Measurements from ENCODE around the gene VKORC1. TPM values are rescaled to one million over a fixed set of nuclear protein-coding genes. Genes with fewer than 3 reads are reported as not detected.

VKORC1 gene
- polyA plus RNA-seq, 2 of the 4 experiments (the other 2 are of a cell fraction) = 94.2 to 101 TPM

DNA sequence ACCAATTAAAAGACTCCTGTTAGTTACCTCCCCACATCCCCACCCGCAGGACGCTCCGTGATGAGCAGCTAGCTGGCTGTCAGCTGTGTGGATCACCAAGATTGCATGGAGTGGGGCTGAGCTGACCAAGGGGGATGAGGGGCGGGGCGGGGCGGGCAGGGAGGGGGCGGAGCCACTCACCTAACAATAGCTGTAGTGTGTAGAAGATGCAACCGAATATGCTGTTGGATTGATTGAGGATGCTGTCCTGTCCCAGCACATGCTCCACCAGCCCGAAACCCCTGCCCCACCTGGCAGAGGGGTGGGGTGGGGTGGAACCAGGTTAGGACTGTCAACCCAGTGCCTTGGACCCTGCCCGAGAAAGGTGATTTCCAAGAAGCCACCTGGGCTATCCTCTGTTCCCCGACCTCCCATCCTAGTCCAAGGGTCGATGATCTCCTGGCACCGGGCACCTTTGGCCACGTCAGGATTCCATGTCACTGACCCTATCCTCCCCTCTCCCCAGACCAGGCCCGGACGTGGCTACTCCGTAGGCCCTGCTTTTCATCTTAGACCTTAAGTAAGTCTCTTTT, 1.4 kb downstream of the VKORC1 start (continued):
- TF ChIP-seq CBX2 (IDR thresholded peaks at IDR 0.05; ENCODE audit: borderline replicate concordance, low read depth) = no peak

DNA sequence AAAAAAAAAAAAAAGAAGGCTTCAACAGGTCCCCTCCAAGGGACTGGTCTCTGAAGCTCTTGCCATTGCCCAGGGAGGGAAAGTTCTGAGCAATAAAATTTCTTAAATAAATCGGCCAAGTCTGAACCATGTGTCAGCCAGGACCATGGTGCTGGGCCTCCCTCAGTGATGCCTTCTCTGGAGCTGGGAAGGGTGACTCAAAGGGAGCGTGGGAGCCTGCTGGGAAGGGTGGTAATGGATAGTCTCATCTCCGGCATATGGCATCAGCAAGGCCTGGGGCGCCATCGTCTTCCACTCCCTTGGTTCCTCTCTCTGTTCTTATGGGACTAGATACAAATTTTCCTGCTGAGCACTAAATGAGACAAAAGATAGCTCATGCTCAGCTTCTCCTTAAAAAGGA, 2.3 kb downstream of the VKORC1 start:
- Histone ChIP-seq H3K4me3 (no peak overlapping the region), H3K27ac (no peak overlapping the region), H3K4me1 (peaks cover 11% of the 10 kb centered on the region; the same call in 2 of the 3 replicates), H3K9me3 (no peaks in the 10 kb centered on the region), H3K4me2 (no peak overlapping the region)
- ChIA-PET CTCF (interaction anchor here (1.0 to 12.6 kb wide), 3 partner anchors 51 to 139 kb away, joined by 4 to 97 read pairs (median 5); partner anchors contain the start of gene HSD3B7), POLR2A (interaction anchor here (1.1 to 2.2 kb wide), 5 partner anchors 17 to 107 kb away, joined by 3 to 8 read pairs (median 7); partner anchors contain the start of genes HSD3B7, KAT8, ZNF646 and ZNF668)
- TF ChIP-seq EHMT2 (IDR thresholded peaks at IDR 0.05; ENCODE audit: low read depth) (no peak), RNF2 (IDR thresholded peaks at IDR 0.05; ENCODE audit: borderline replicate concordance, low read depth) (no peak), HEYL (CRISPR knock-in tag; IDR thresholded peaks at IDR 0.05) (no peak), GATA3 (IDR thresholded peaks at IDR 0.05; ENCODE audit: borderline replicate concordance) (no peak), FOXS1 (CRISPR knock-in tag; IDR thresholded peaks at IDR 0.05) (no peak), EHF (CRISPR knock-in tag; IDR thresholded peaks at IDR 0.05) (no peak), FOSL2 (IDR thresholded peaks at IDR 0.05) (no peak), FOSL2 (CRISPR knock-in tag; IDR thresholded peaks at IDR 0.05) (no peak), NPAS2 (CRISPR knock-in tag; IDR thresholded peaks at IDR 0.05; ENCODE audit: borderline replicate concordance) (no peak), MAZ (IDR thresholded peaks at IDR 0.05; ENCODE audit: borderline replicate concordance, low read depth, low read length) (no peak), BHLHE40 (IDR thresholded peaks at IDR 0.05; ENCODE audit: low read depth, low read length) (no peak), HOXB13 (CRISPR knock-in tag; IDR thresholded peaks at IDR 0.05; ENCODE audit: low read depth) (no peak), CEBPB (IDR thresholded peaks at IDR 0.05) (no peak), TP53 (CRISPR knock-in tag; IDR thresholded peaks at IDR 0.05) (no peak)
- TF ChIP-seq, protein P1, sequence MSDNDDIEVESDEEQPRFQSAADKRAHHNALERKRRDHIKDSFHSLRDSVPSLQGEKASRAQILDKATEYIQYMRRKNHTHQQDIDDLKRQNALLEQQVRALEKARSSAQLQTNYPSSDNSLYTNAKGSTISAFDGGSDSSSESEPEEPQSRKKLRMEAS (IDR thresholded peaks at IDR 0.05) = no peak
- TF ChIP-seq, protein P2, sequence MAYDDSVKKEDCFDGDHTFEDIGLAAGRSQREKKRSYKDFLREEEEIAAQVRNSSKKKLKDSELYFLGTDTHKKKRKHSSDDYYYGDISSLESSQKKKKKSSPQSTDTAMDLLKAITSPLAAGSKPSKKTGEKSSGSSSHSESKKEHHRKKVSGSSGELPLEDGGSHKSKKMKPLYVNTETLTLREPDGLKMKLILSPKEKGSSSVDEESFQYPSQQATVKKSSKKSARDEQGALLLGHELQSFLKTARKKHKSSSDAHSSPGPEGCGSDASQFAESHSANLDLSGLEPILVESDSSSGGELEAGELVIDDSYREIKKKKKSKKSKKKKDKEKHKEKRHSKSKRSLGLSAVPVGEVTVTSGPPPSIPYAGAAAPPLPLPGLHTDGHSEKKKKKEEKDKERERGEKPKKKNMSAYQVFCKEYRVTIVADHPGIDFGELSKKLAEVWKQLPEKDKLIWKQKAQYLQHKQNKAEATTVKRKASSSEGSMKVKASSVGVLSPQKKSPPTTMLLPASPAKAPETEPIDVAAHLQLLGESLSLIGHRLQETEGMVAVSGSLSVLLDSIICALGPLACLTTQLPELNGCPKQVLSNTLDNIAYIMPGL (CRISPR knock-in tag; IDR thresholded peaks at IDR 0.05; ENCODE audit: borderline replicate concordance) = no peak
- DNase-seq (ENCODE audit: low read depth in 1 of 2, low spot score in 1 of 2) (no peak), ATAC-seq (no peak), FAIRE-seq (no peak)
- 94% methylated on average over 5 of the region's 5 CpGs for WGBS (ENCODE audit: missing lambda C conversion rate)

DNA sequence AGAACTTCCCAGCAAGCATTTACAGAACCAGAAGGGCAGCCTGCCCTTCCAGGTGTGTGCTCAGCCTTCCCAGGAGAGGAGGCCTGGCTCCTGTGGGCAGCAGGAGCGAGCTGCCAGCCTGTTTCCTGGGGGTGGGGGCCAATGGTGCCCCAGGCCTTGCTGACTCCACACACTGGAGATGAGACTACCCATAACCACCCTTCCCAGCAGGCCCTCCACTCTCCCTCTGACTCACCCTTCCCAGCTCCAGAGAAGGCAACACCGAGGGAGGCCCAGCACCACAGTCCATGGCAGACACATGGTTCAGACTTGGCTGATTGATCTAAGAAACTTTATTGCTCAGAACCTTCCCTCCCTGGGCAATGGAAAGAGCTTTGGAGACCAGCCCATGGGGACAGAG, 4.1 kb downstream of the VKORC1 start:
- ATAC-seq = no peak
- Histone ChIP-seq H3K27ac (no peak overlapping the region), H3K4me1 (peaks cover 11% of the 10 kb centered on the region; the same call in 2 of the 3 replicates), H3K4me3 (no peak overlapping the region), H3K4me2 (no peak overlapping the region), H3K9me3 (no peaks in the 10 kb centered on the region)
- 69% methylated on average over 2 of the region's 2 CpGs for WGBS (ENCODE audit: missing lambda C conversion rate)
- FAIRE-seq = no peak
- TF ChIP-seq EHMT2 (IDR thresholded peaks at IDR 0.05; ENCODE audit: low read depth) = no peak
- TF ChIP-seq, protein P3, sequence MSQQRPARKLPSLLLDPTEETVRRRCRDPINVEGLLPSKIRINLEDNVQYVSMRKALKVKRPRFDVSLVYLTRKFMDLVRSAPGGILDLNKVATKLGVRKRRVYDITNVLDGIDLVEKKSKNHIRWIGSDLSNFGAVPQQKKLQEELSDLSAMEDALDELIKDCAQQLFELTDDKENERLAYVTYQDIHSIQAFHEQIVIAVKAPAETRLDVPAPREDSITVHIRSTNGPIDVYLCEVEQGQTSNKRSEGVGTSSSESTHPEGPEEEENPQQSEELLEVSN (IDR thresholded peaks at IDR 0.05; ENCODE audit: borderline replicate concordance, low read depth) = no peak
- no peak for TF ChIP-seq FOSL2 (IDR thresholded peaks at IDR 0.05)
- no peak for TF ChIP-seq FOSL2 (CRISPR knock-in tag; IDR thresholded peaks at IDR 0.05)
- no peak for TF ChIP-seq NPAS2 (CRISPR knock-in tag; IDR thresholded peaks at IDR 0.05; ENCODE audit: borderline replicate concordance)
- TF ChIP-seq, protein P4, sequence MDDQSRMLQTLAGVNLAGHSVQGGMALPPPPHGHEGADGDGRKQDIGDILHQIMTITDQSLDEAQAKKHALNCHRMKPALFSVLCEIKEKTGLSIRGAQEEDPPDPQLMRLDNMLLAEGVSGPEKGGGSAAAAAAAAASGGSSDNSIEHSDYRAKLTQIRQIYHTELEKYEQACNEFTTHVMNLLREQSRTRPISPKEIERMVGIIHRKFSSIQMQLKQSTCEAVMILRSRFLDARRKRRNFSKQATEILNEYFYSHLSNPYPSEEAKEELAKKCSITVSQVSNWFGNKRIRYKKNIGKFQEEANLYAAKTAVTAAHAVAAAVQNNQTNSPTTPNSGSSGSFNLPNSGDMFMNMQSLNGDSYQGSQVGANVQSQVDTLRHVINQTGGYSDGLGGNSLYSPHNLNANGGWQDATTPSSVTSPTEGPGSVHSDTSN (IDR thresholded peaks at IDR 0.05) = no peak
- TF ChIP-seq HOXB5 (CRISPR knock-in tag; IDR thresholded peaks at IDR 0.05) = no peak
- TF ChIP-seq PHF8 (IDR thresholded peaks at IDR 0.05; ENCODE audit: borderline replicate concordance, low read depth) = no peak
- TF ChIP-seq CHD4 (IDR thresholded peaks at IDR 0.05; ENCODE audit: borderline replicate concordance) = no peak
- TF ChIP-seq POLR2A (IDR thresholded peaks at IDR 0.05; ENCODE audit: low read length) = no peak
- no peak for DNase-seq (ENCODE audit: low read depth in 1 of 2, low spot score in 1 of 2)
- CTCF ChIA-PET = interaction anchor here (1.0 to 12.6 kb wide), 3 partner anchors 10 to 107 kb away, joined by 3 to 97 read pairs (median 3); partner anchors contain the start of genes HSD3B7, ZNF646 and ZNF668
- POLR2A ChIA-PET = no interaction called here
